ENCODE data around the gene SINHCAF.

Gene SINHCAF

GRCh38 chr12:31353750-31354708, 28.1 kb upstream of the SINHCAF start:
- Histone ChIP-seq H3K27me3 (ENCODE audit: control insufficient read depth, low read length) (no peaks in the 10 kb centered on the region), H3K4me2 (ENCODE audit: low read length) (no peak overlapping the region), H3F3A (ENCODE audit: control insufficient read depth, insufficient read depth) (no peaks in the 10 kb centered on the region), H3K27ac (ENCODE audit: low read depth, low read length) (no peak overlapping the region), H3K79me2 (ENCODE audit: control insufficient read depth, low read length) (no peaks in the 10 kb centered on the region), H3K9me2 (replicated peaks; ENCODE audit: control insufficient read depth, low read length) (no peaks in the 10 kb centered on the region), H4K20me1 (ENCODE audit: control insufficient read depth, insufficient read depth, low read depth, low read length) (no peaks in the 10 kb centered on the region), H3K9me3 (ENCODE audit: control insufficient read depth, insufficient read depth, low read length) (no peaks in the 10 kb centered on the region), H3K4me1 (ENCODE audit: control insufficient read depth, low read length) (peaks cover 10% of the 10 kb centered on the region), H3K36me3 (ENCODE audit: control insufficient read depth, low read length) (no peaks in the 10 kb centered on the region), H3K4me3 (ENCODE audit: low read length) (no peak overlapping the region)
- TF ChIP-seq CTCF (IDR thresholded peaks at IDR 0.05; ENCODE audit: low read depth, low read length, poor library complexity, severe bottlenecking) (no peak), EZH2phosphoT487 (IDR thresholded peaks at IDR 0.05; ENCODE audit: borderline replicate concordance, low read length) (no peak)

GRCh38 chr12:31346267-31346666, 20.3 kb upstream of the SINHCAF start:
- Histone ChIP-seq H3K9me3 (ENCODE audit: control insufficient read depth, insufficient read depth, low read length) (no peaks in the 10 kb centered on the region), H3K9me2 (replicated peaks; ENCODE audit: control insufficient read depth, low read length) (no peaks in the 10 kb centered on the region), H3K79me2 (ENCODE audit: control insufficient read depth, low read length) (no peaks in the 10 kb centered on the region), H3K27me3 (ENCODE audit: control insufficient read depth, low read length) (peaks cover 10% of the 10 kb centered on the region), H3K4me2 (ENCODE audit: low read length) (no peak overlapping the region), H3K4me1 (ENCODE audit: control insufficient read depth, low read length) (no peaks in the 10 kb centered on the region), H3F3A (ENCODE audit: control insufficient read depth, insufficient read depth) (no peaks in the 10 kb centered on the region), H4K20me1 (ENCODE audit: control insufficient read depth, insufficient read depth, low read depth, low read length) (no peaks in the 10 kb centered on the region), H3K36me3 (ENCODE audit: control insufficient read depth, low read length) (no peaks in the 10 kb centered on the region), H3K4me3 (ENCODE audit: low read length) (no peak overlapping the region), H3K27ac (ENCODE audit: low read depth, low read length) (no peak overlapping the region)
- TF ChIP-seq CTCF (IDR thresholded peaks at IDR 0.05; ENCODE audit: low read depth, low read length, poor library complexity, severe bottlenecking), result no peak
- TF ChIP-seq EZH2phosphoT487 (IDR thresholded peaks at IDR 0.05; ENCODE audit: borderline replicate concordance, low read length), result no peak

GRCh38 chr12:31343139-31343538, 17.2 kb upstream of the SINHCAF start:
- Histone ChIP-seq H3K9me2 (replicated peaks; ENCODE audit: control insufficient read depth, low read length) (no peaks in the 10 kb centered on the region), H3K4me1 (ENCODE audit: control insufficient read depth, low read length) (no peaks in the 10 kb centered on the region), H3K27me3 (ENCODE audit: control insufficient read depth, low read length) (peaks cover 10% of the 10 kb centered on the region), H3K36me3 (ENCODE audit: control insufficient read depth, low read length) (no peaks in the 10 kb centered on the region), H3K4me3 (ENCODE audit: low read length) (no peak overlapping the region), H3K27ac (ENCODE audit: low read depth, low read length) (no peak overlapping the region), H3F3A (ENCODE audit: control insufficient read depth, insufficient read depth) (no peaks in the 10 kb centered on the region), H4K20me1 (ENCODE audit: control insufficient read depth, insufficient read depth, low read depth, low read length) (no peaks in the 10 kb centered on the region), H3K9me3 (ENCODE audit: control insufficient read depth, insufficient read depth, low read length) (no peaks in the 10 kb centered on the region), H3K4me2 (ENCODE audit: low read length) (no peak overlapping the region), H3K79me2 (ENCODE audit: control insufficient read depth, low read length) (no peaks in the 10 kb centered on the region)
- TF ChIP-seq EZH2phosphoT487 (IDR thresholded peaks at IDR 0.05; ENCODE audit: borderline replicate concordance, low read length) (no peak), CTCF (IDR thresholded peaks at IDR 0.05; ENCODE audit: low read depth, low read length, poor library complexity, severe bottlenecking) (no peak)
